ENCODE measurements around the gene TNFRSF19.
"Not testable (repeated sequence)": the region's sequence is repeated elsewhere in the genome, so short reads cannot be mapped to it uniquely, and the experiment has no call there.

TNFRSF19 gene

GRCh38 chr13:23570099-23570920 lies at the start of gene TNFRSF19:
Gene TNFRSF19, plus strand, starts transcription at chr13:23570412. Its CDS starts 19,772 bp downstream, at chr13:23590184.
- Histone ChIP-seq H3K36me3 (ENCODE audit: control insufficient read depth, insufficient read depth, low read length) (no peaks in the 10 kb centered on the region), H3K9ac (ENCODE audit: low read length) (no peak within 1 kb of the TSS), H3K4me1 (ENCODE audit: control insufficient read depth, insufficient read depth, low read length) (no peaks in the 10 kb centered on the region), H3K9me3 (ENCODE audit: control insufficient read depth, low read length) (no peaks in the 10 kb centered on the region), H3K27me3 (ENCODE audit: control insufficient read depth, insufficient read depth, low read length) (peaks cover 35% of the 10 kb centered on the region), H3K4me3 (ENCODE audit: low read length) (no peak within 1 kb of the TSS)

GRCh38 chr13:23529926-23530325 lies 40.3 kb upstream of the TNFRSF19 start:
- not testable (repeated sequence) for H3K27me3 ChIP-seq (ENCODE audit: control insufficient read depth, insufficient read depth, low read length); H3K9ac ChIP-seq (ENCODE audit: low read length); H3K4me1 ChIP-seq (ENCODE audit: control insufficient read depth, insufficient read depth, low read length); H3K9me3 ChIP-seq (ENCODE audit: control insufficient read depth, low read length); H3K4me3 ChIP-seq (ENCODE audit: low read length); H3K36me3 ChIP-seq (ENCODE audit: control insufficient read depth, insufficient read depth, low read length)

GRCh38 chr13:23531446-23531845 lies 38.8 kb upstream of the TNFRSF19 start:
- Histone ChIP-seq H3K9me3 (ENCODE audit: control insufficient read depth, low read length) (no peaks in the 10 kb centered on the region), H3K36me3 (ENCODE audit: control insufficient read depth, insufficient read depth, low read length) (no peaks in the 10 kb centered on the region), H3K27me3 (ENCODE audit: control insufficient read depth, insufficient read depth, low read length) (no peaks in the 10 kb centered on the region), H3K9ac (ENCODE audit: low read length) (no peak overlapping the region), H3K4me3 (ENCODE audit: low read length) (no peak overlapping the region), H3K4me1 (ENCODE audit: control insufficient read depth, insufficient read depth, low read length) (no peaks in the 10 kb centered on the region)

GRCh38 chr13:23534090-23534489 lies 36.1 kb upstream of the TNFRSF19 start:
- no peaks in the 10 kb centered on the region for H3K4me1 ChIP-seq (ENCODE audit: control insufficient read depth, insufficient read depth, low read length)
- H3K27me3 ChIP-seq (ENCODE audit: control insufficient read depth, insufficient read depth, low read length), result no peaks in the 10 kb centered on the region
- H3K36me3 ChIP-seq (ENCODE audit: control insufficient read depth, insufficient read depth, low read length), result no peaks in the 10 kb centered on the region
- H3K9ac ChIP-seq (ENCODE audit: low read length), result no peak overlapping the region
- H3K9me3 ChIP-seq (ENCODE audit: control insufficient read depth, low read length), result no peaks in the 10 kb centered on the region
- no peak overlapping the region for H3K4me3 ChIP-seq (ENCODE audit: low read length)

GRCh38 chr13:23541221-23541824 lies 28.9 kb upstream of the TNFRSF19 start:
- Histone ChIP-seq H3K36me3 (ENCODE audit: control insufficient read depth, insufficient read depth, low read length) (no peaks in the 10 kb centered on the region), H3K4me1 (ENCODE audit: control insufficient read depth, insufficient read depth, low read length) (no peaks in the 10 kb centered on the region), H3K27me3 (ENCODE audit: control insufficient read depth, insufficient read depth, low read length) (no peaks in the 10 kb centered on the region), H3K9ac (ENCODE audit: low read length) (no peak overlapping the region), H3K9me3 (ENCODE audit: control insufficient read depth, low read length) (no peaks in the 10 kb centered on the region), H3K4me3 (ENCODE audit: low read length) (no peak overlapping the region)

- Histone ChIP-seq H3K9me3 (ENCODE audit: control insufficient read depth, low read length) (no peaks in the 10 kb centered on the region), H3K4me3 (ENCODE audit: low read length) (no peak overlapping the region), H3K36me3 (ENCODE audit: control insufficient read depth, insufficient read depth, low read length) (no peaks in the 10 kb centered on the region), H3K27me3 (ENCODE audit: control insufficient read depth, insufficient read depth, low read length) (peaks cover 6% of the 10 kb centered on the region), H3K9ac (ENCODE audit: low read length) (no peak overlapping the region), H3K4me1 (ENCODE audit: control insufficient read depth, insufficient read depth, low read length) (no peaks in the 10 kb centered on the region)
Measured at GRCh38 chr13:23544668-23545067, 25.5 kb upstream of the TNFRSF19 start.

GRCh38 chr13:23547000-23547590 lies 23.1 kb upstream of the TNFRSF19 start:
- no peaks in the 10 kb centered on the region for H3K4me1 ChIP-seq (ENCODE audit: control insufficient read depth, insufficient read depth, low read length)
- no peaks in the 10 kb centered on the region for H3K9me3 ChIP-seq (ENCODE audit: control insufficient read depth, low read length)
- no peak overlapping the region for H3K9ac ChIP-seq (ENCODE audit: low read length)
- no peak overlapping the region for H3K4me3 ChIP-seq (ENCODE audit: low read length)
- peaks cover 6% of the 10 kb centered on the region for H3K27me3 ChIP-seq (ENCODE audit: control insufficient read depth, insufficient read depth, low read length)
- H3K36me3 ChIP-seq (ENCODE audit: control insufficient read depth, insufficient read depth, low read length), result no peaks in the 10 kb centered on the region

GRCh38 chr13:23549724-23550123 lies 20.5 kb upstream of the TNFRSF19 start:
- Histone ChIP-seq H3K4me1 (ENCODE audit: control insufficient read depth, insufficient read depth, low read length) (no peaks in the 10 kb centered on the region), H3K9me3 (ENCODE audit: control insufficient read depth, low read length) (no peaks in the 10 kb centered on the region), H3K4me3 (ENCODE audit: low read length) (no peak overlapping the region), H3K27me3 (ENCODE audit: control insufficient read depth, insufficient read depth, low read length) (peaks cover 11% of the 10 kb centered on the region), H3K9ac (ENCODE audit: low read length) (no peak overlapping the region), H3K36me3 (ENCODE audit: control insufficient read depth, insufficient read depth, low read length) (no peaks in the 10 kb centered on the region)

- no peaks in the 10 kb centered on the region for H3K9me3 ChIP-seq (ENCODE audit: control insufficient read depth, low read length)
Measured at GRCh38 chr13:23550163-23550562, 20.0 kb upstream of the TNFRSF19 start.

GRCh38 chr13:23551213-23552008 lies 18.8 kb upstream of the TNFRSF19 start:
- Histone ChIP-seq H3K9me3 (ENCODE audit: control insufficient read depth, low read length) (no peaks in the 10 kb centered on the region), H3K4me3 (ENCODE audit: low read length) (no peak overlapping the region), H3K4me1 (ENCODE audit: control insufficient read depth, insufficient read depth, low read length) (no peaks in the 10 kb centered on the region), H3K27me3 (ENCODE audit: control insufficient read depth, insufficient read depth, low read length) (peaks cover 11% of the 10 kb centered on the region), H3K36me3 (ENCODE audit: control insufficient read depth, insufficient read depth, low read length) (no peaks in the 10 kb centered on the region), H3K9ac (ENCODE audit: low read length) (no peak overlapping the region)

More at GRCh38 chr13:23550163-23550562, 20.0 kb upstream of the TNFRSF19 start:
- no peaks in the 10 kb centered on the region for H3K36me3 ChIP-seq (ENCODE audit: control insufficient read depth, insufficient read depth, low read length)
- H3K4me1 ChIP-seq (ENCODE audit: control insufficient read depth, insufficient read depth, low read length), result no peaks in the 10 kb centered on the region
- no peak overlapping the region for H3K9ac ChIP-seq (ENCODE audit: low read length)
- peaks cover 11% of the 10 kb centered on the region for H3K27me3 ChIP-seq (ENCODE audit: control insufficient read depth, insufficient read depth, low read length)
- H3K4me3 ChIP-seq (ENCODE audit: low read length), result no peak overlapping the region

GRCh38 chr13:23552171-23552570 lies 18.0 kb upstream of the TNFRSF19 start:
- H3K27me3 ChIP-seq (ENCODE audit: control insufficient read depth, insufficient read depth, low read length), result peaks cover 10% of the 10 kb centered on the region
- H3K4me3 ChIP-seq (ENCODE audit: low read length), result no peak overlapping the region
- H3K36me3 ChIP-seq (ENCODE audit: control insufficient read depth, insufficient read depth, low read length), result no peaks in the 10 kb centered on the region

More at GRCh38 chr13:23552171-23552570, 18.0 kb upstream of the TNFRSF19 start:
- Histone ChIP-seq H3K9ac (ENCODE audit: low read length) (no peak overlapping the region), H3K4me1 (ENCODE audit: control insufficient read depth, insufficient read depth, low read length) (no peaks in the 10 kb centered on the region), H3K9me3 (ENCODE audit: control insufficient read depth, low read length) (no peaks in the 10 kb centered on the region)

Data from mucosa of stomach (tissue), 1 donor.